HEK293 (cell line): Measurements from ENCODE around the gene GRIK4.
"Not testable (repeated sequence)": the region's sequence is repeated elsewhere in the genome, so short reads cannot be mapped to it uniquely, and the experiment has no call there.

ENCODE experiments used
- CTCF ChIP-seq: fragments of 450-650 bp; formaldehyde crosslinking; IDR thresholded peaks from 2 replicates; pipeline ENCODE4 v1.5.1; 2016; ENCODE audit warnings: missing biosample characterization, missing genetic modification characterization
- GLI4 ChIP-seq: fragments of 450-650 bp; formaldehyde crosslinking; IDR thresholded peaks from 2 replicates; pipeline ENCODE4 v1.5.1; 2016; ENCODE audit warnings: missing biosample characterization, missing genetic modification characterization
- INSM2 ChIP-seq: fragments of 450-650 bp; formaldehyde crosslinking; IDR thresholded peaks from 2 replicates; pipeline ENCODE4 v1.5.1; 2016; ENCODE audit warnings: missing biosample characterization, missing genetic modification characterization
- PBX3 ChIP-seq: sonication (generic); formaldehyde crosslinking; IDR thresholded peaks from 2 replicates; pipeline ENCODE4 v1.8.1; 2022; ENCODE audit warnings: mild to moderate bottlenecking, moderate library complexity, missing genetic modification reagents
- SP2 ChIP-seq: fragments of 450-650 bp; formaldehyde crosslinking; IDR thresholded peaks from 2 replicates; pipeline ENCODE4 v1.5.1; 2016; ENCODE audit warnings: missing biosample characterization, missing genetic modification characterization
- YY1 ChIP-seq: fragments of 450-650 bp; formaldehyde crosslinking; IDR thresholded peaks from 2 replicates; pipeline ENCODE4 v1.5.1; 2018; ENCODE audit warnings: missing biosample characterization, missing genetic modification characterization
- ZNF148 ChIP-seq: fragments of 450-650 bp; formaldehyde crosslinking; IDR thresholded peaks from 2 replicates; pipeline ENCODE4 v1.5.0; 2017; ENCODE audit warnings: missing biosample characterization, missing genetic modification characterization, borderline replicate concordance
- ZNF175 ChIP-seq: fragments of 450-650 bp; formaldehyde crosslinking; IDR thresholded peaks from 2 replicates; pipeline ENCODE4 v1.5.1; 2016; ENCODE audit warnings: missing biosample characterization, missing genetic modification characterization
- ZNF274 ChIP-seq, 2 experiments: fragments of 200-500 bp in 1 of 2; fragments of 450-650 bp in 1 of 2; sonication (Bioruptor generic) in 1 of 2; formaldehyde crosslinking in 1 of 2; IDR thresholded peaks; 2 replicates each; pipeline versions ENCODE4 v1.5.1 to v1.6.1; 2014 to 2016; ENCODE audit warnings: borderline replicate concordance in 1 of 2, inconsistent platforms in 1 of 2, low read length in 1 of 2, missing biosample characterization in 1 of 2, missing genetic modification characterization in 1 of 2
- ZNF510 ChIP-seq: fragments of 450-650 bp; formaldehyde crosslinking; IDR thresholded peaks from 2 replicates; pipeline ENCODE4 v1.5.1; 2018; ENCODE audit warnings: mild to moderate bottlenecking, missing genetic modification characterization, missing biosample characterization; ENCODE audit not compliant: insufficient replicate concordance
- TF ChIP-seq, protein P1 (sequence below): fragments of 450-650 bp; formaldehyde crosslinking; IDR thresholded peaks from 2 replicates; pipeline ENCODE4 v1.5.1; 2017; ENCODE audit warnings: missing biosample characterization, missing genetic modification characterization
- TF ChIP-seq, protein P2 (sequence below): fragments of 450-650 bp; IDR thresholded peaks from 2 replicates; pipeline ENCODE4 v1.5.1; 2018; ENCODE audit warnings: missing biosample characterization, mild to moderate bottlenecking, missing genetic modification characterization

DNA sequence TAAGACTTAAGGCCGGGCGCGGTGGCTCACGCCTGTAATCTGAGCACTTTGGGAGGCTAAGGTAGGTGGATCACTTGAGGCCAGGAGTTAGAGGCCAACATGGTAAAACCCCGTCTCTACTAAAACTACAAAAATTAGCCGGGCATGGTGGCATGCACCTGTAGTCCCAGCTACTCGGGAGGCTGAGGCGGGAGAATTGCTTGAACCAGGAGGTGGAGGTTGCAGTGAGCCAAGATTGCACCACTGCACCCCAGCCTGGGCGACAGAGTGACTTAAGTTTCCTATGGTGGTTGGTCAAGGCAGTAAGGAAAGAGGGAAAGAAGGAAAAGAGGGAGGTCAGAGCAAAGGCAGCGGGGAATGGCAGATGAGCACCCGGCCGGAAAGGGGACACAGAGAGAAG lies 113.4 kb downstream of the GRIK4 start:
- not testable (repeated sequence) for TF ChIP-seq ZNF148 (tag by site-specific recombination); ZNF274 (IDR thresholded peaks at IDR 0.05; ENCODE audit: low read length); ZNF274 (tag by site-specific recombination; IDR thresholded peaks at IDR 0.05; ENCODE audit: borderline replicate concordance); PBX3 (CRISPR knock-in tag); CTCF (tag by site-specific recombination); SP2 (tag by site-specific recombination); ZNF510; ZNF175; GLI4; YY1 (tag by site-specific recombination); INSM2
- TF ChIP-seq, protein P1, sequence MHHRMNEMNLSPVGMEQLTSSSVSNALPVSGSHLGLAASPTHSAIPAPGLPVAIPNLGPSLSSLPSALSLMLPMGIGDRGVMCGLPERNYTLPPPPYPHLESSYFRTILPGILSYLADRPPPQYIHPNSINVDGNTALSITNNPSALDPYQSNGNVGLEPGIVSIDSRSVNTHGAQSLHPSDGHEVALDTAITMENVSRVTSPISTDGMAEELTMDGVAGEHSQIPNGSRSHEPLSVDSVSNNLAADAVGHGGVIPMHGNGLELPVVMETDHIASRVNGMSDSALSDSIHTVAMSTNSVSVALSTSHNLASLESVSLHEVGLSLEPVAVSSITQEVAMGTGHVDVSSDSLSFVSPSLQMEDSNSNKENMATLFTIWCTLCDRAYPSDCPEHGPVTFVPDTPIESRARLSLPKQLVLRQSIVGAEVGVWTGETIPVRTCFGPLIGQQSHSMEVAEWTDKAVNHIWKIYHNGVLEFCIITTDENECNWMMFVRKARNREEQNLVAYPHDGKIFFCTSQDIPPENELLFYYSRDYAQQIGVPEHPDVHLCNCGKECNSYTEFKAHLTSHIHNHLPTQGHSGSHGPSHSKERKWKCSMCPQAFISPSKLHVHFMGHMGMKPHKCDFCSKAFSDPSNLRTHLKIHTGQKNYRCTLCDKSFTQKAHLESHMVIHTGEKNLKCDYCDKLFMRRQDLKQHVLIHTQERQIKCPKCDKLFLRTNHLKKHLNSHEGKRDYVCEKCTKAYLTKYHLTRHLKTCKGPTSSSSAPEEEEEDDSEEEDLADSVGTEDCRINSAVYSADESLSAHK (tag by site-specific recombination) = not testable (repeated sequence)
- TF ChIP-seq, protein P2, sequence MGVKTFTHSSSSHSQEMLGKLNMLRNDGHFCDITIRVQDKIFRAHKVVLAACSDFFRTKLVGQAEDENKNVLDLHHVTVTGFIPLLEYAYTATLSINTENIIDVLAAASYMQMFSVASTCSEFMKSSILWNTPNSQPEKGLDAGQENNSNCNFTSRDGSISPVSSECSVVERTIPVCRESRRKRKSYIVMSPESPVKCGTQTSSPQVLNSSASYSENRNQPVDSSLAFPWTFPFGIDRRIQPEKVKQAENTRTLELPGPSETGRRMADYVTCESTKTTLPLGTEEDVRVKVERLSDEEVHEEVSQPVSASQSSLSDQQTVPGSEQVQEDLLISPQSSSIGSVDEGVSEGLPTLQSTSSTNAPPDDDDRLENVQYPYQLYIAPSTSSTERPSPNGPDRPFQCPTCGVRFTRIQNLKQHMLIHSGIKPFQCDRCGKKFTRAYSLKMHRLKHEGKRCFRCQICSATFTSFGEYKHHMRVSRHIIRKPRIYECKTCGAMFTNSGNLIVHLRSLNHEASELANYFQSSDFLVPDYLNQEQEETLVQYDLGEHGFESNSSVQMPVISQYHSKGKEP (tag by site-specific recombination) = not testable (repeated sequence)
